Activated CD4-positive, alpha-beta T cell treated with anti-CD3 and anti-CD28 coated beads for 1 hour (primary cell): ENCODE measurements around the gene FAM234B.
"Not testable (repeated sequence)": the region's sequence is repeated elsewhere in the genome, so short reads cannot be mapped to it uniquely, and the experiment has no call there.

ENCODE experiments used
- DNase-seq: peaks from one replicate; pipeline ENCODE4 v3.0.0-alpha.2; 2020

FAM234B gene

DNA sequence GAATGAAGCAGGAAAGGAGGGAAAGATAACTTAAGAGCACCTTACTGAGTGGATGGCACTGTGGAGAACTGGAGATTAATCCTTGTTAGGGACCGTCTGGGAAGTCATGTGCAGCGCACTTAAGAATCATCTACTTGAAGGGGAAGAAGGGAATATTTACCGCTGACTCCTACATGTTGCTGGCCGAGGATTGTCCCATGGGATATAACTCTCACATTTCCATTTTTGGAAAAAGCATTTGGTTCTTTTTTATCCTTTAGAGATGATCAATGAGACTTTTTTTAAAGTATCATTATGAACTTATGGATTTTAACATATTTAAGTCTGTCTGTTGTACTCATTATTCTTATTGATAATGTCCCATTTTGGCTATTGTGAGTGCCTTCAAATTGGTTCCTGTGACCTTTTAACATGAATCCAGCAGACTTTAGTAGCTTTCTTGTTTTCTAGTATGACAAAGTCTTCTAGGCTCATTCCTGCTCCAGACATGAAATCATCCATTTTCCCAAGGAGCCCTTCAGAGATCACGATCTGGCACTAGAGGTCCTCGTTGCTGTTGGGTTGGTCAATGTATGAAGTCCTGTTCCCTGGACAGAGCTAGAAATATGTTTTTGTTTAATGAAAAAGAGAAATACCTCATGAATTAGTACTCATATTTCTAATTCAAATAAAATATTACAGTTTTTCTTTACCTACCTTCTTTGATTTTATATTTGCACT lies 20.2 kb upstream of the FAM234B start:
- no peak for DNase-seq

- DNase-seq, result no peak
Measured at GRCh38 chr12:13024531-13024916, 19.7 kb upstream of the FAM234B start.

DNA sequence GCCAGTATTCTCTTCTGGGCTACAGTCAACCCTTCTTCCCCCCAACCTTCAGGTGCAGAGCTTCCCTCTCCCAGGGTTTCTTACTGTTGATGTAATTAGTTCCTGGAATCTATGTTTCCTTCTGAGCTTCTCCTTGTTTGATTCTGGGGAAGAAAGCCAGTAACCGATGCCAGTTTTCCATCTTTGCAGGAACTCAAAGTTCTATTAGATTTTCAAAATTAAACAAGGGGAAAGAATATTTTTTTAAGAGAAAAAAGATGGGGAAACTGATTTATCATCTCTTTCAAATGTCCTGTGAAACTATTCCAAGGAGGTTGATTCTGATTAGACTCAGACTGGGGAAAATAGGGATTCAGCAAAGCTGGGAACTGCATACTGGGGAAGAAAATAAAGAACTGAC lies 17.9 kb upstream of the FAM234B start:
- DNase-seq, result no peak

DNA sequence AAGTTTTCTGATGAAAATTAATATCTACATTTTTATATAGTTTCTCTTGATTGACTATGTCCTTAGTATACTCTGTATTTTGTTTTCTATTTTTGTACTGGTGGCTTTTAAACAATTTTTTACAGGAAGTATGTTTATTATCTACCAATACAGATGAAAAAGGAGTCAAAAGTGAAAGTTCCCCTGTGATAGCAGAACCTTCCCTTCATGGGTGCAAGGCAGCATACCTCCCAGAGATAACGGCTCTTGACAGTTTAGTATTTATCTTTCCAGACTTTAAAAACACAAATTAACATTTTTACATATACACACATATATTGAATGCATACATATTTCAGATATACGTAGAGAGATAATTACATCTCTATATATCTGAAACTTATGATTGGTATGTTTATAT lies 17.1 kb upstream of the FAM234B start:
- DNase-seq, result no peak

GRCh38 chr12:13027508-13027907 lies 16.7 kb upstream of the FAM234B start:
- DNase-seq, result no peak

DNA sequence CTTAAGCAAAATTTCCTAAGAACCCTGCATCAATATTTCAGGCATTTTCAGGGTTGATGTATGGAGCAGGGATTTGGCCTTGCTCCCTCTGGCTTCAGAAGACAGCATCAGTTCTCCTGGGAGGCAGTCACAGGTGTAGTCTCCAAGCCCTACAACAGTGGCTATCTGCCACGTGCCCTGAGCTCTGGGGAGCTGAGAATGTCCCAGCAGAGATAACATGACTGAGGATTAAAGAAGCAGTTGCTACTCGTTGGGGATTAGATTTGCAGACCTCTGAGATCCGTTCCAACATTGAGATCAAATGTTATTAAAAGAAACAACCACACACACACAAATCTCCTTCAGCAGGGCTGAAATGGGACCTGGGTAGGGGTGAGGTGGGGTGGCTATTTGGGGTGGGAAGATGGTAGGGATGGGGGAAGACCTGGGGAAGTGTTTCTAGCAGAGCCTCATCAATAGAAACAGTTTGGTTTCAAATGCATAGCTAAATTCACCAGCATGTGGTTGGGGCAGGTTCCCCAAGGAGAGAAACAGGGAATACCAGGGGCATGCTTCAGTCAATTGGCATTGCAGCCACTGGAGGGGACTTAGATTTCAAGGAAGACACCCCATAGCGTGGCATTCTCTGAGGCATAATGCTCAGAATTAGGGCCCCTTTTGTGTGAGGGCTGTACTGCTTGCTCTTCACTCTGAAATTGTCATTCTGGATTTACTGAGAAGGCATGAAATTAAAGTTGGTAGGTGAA lies 15.2 kb upstream of the FAM234B start:
- DNase-seq, result no peak

GRCh38 chr12:13030541-13031291 lies 13.5 kb upstream of the FAM234B start:
- DNase-seq, result no peak

- no peak for DNase-seq
Measured at GRCh38 chr12:13032164-13032563, 12.0 kb upstream of the FAM234B start.

- DNase-seq, result no peak
Measured at GRCh38 chr12:13033476-13033875, 10.7 kb upstream of the FAM234B start.

GRCh38 chr12:13035335-13035734 lies 8.8 kb upstream of the FAM234B start:
- DNase-seq, result not testable (repeated sequence)

GRCh38 chr12:13036881-13037280 lies 7.3 kb upstream of the FAM234B start:
- no peak for DNase-seq

- no peak for DNase-seq
Measured at GRCh38 chr12:13038491-13039161, 5.6 kb upstream of the FAM234B start.

DNA sequence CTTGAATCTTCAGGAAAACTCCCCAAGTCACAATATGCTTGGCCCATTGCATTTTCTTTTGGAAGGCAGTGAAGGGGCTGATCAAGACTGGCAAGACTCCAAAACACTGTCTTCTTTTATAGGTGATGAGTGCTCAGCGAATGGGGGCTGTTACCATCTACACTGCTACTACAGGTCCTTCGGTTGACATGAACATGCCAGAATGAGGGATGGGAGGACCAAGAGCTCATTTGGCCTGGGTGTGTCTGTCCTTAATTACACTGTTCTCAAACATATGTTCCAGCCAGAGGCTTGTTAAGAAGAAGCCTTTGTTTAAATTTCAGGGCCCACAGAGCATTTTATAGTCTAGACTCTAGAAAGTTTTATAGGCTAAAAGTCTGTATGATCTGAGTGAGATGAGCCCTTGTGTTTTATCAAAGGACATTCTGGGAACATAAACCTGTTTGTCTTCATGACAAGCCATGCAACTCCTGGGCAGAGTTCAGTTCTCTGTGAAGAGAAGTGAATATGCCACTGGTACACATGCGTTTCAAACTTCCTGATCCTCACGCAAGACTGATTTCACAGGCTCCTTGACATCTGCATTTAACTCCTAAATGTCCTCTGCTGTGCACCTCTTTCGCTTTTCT lies 4.7 kb upstream of the FAM234B start:
- no peak for DNase-seq

DNA sequence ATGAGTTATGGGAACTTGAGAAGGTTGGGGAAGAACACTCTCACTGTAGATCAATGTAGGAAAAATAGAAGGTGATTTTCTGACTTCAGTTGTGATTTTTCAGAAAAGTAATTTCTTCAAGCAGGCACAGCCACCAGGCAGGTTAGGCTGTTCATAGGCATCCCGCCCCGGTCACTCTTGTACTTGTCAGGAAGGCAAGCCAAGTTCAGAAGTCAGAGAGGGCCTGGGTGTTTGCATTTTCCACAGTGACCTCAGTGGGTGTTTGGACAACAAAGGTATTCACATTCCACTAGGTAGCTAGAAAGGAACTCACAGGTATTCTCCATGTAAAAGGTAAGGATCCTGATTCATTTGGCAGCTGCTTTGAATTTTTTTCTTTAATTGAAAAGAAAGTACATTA lies 3.0 kb upstream of the FAM234B start:
- DNase-seq, result no peak

DNA sequence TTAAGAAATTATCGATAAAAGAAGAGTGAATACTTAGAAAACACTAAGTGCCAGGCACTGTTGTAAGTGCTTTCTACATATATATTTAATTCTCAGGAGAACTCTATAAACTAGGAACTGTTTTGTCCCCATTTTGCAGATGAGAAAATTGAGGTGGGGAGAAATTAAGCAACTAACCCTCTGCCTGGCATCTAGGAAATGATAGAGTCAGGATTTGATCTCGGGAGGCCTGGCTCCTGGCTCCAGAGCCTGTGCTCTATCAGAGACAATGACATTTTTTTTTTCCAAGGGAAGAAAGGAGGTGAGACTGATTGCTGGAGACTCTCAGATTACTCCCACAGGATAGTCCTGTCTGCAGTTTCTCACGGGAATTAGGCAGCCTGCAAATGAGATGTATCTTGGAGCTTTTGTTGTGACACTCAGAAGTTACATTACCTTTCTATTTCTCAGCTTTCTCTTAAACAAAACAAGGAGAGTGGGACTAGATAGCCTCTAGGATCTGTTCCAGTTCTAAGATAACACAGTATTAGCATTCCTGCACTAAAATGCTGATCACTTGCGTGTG lies 1.4 kb upstream of the FAM234B start:
- no peak for DNase-seq

DNA sequence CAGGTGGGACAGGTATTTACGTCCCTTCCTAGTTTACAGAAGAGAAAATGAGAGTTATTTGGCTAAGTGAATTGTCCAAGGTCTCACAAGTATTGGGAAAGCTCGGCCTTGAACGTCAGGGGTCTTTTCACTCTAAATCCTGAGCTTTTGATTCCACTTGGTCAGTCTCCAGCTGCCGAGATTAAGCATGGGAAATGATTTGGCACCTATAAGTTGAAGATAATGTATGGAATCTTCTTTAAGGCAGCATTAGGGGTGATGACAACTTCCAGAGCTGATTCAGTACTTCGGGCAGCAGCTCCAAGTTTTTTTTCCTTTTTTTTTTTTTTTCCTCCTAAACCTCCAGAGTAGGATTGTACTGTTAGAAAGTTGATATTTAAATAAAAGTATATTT lies 722 bp downstream of the FAM234B start:
- DNase-seq, result no peak

GRCh38 chr12:13045816-13046215 lies 1.6 kb downstream of the FAM234B start:
- no peak for DNase-seq

GRCh38 chr12:13046964-13047363 lies 2.8 kb downstream of the FAM234B start:
- DNase-seq, result no peak

DNA sequence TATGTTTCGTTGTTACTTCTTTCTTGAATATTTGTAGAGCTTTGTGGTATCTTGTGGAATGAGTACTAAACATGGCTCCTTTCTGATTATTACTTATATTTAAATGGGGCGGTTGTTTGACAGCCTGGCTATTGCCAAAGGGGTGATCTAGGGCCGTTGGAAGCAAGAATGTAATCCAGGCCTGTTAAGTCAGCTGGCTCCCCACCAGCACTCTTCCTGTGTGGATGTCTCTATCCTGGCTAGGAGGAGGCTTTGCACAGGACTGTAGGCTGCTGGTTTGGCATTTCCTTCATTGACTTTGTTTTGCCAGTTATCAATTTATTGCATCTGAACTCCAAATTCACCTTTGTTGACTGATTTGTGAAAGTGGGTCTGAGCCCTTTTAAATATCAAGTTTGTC lies 5.6 kb downstream of the FAM234B start:
- no peak for DNase-seq

- DNase-seq, result no peak
Measured at GRCh38 chr12:13052421-13052820, 8.2 kb downstream of the FAM234B start.

GRCh38 chr12:13053617-13054016 lies 9.4 kb downstream of the FAM234B start:
- DNase-seq, result not testable (repeated sequence)

DNA sequence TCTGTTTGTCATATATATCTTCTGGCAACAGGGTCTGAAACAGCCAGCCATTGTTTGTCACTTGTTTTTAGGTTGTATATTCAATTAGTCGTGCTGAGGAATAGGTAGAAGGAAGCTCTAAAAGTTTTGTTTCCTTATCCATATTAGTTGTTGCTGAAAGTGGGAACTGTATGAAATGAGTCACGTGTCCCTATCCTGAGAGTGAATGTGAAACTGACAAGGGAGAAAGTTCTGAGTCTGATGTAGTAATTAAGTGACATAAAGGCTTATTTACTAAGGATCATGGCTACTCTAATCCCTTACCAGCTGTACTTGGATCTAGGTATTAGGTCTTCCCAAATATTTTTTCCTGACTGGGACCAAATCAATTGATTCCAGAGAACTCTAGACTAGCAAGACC lies 16.4 kb downstream of the FAM234B start:
- no peak for DNase-seq

- DNase-seq, result no peak
Measured at GRCh38 chr12:13061377-13061776, 17.2 kb downstream of the FAM234B start.
